ENCODE measurements around the gene SEC24A. TPM values are rescaled to one million over a fixed set of nuclear protein-coding genes. Genes with fewer than 3 reads are reported as not detected.

Gene SEC24A
- total RNA-seq, 4 donors from 2014 or later, result 12.8 to 17.9 (median 14.7) TPM

DNA sequence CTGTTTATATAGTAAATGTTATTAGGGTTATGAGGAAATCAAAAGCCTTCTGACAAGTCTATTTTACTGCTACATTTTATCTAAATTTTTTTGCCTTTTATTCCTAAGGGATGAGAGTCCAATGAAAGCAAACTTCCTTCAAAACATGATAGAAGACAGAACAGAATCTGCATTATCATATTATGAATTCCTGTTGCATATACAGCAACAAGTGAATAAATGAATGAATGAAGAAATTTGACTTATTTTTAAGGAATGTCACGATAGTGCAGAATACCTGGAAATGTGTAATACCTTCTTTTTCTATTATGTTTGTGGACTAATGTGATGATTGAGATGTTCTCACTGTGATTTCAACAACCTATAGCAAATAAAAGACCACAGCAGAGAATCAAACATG, 76.3 kb downstream of the SEC24A start:
- intact Hi-C loops (cut with DNase I), result loop anchor here (10.0 kb wide), 1 partner anchor 50 kb away; no protein-coding TSS in a partner anchor
- 92% methylated on average over 1 of the region's 1 CpG for WGBS
- Histone ChIP-seq H3K4me3 (no peak overlapping the region), H3K4me1 (no peaks in the 10 kb centered on the region), H3K36me3 (peaks cover 35 to 61% (median 58%) of the 10 kb centered on the region in 4 donors), H3K27ac (replicated peaks in 1 of 4) (no peak overlapping the region), H3K27me3 (no peaks in the 10 kb centered on the region), H3K9me3 (no peaks in the 10 kb centered on the region)
- TF ChIP-seq POLR2A (IDR thresholded peaks at IDR 0.05; ENCODE audit: low read depth), result no peak
- TF ChIP-seq EP300 (IDR thresholded peaks at IDR 0.05), result no peak
- TF ChIP-seq, protein P1, sequence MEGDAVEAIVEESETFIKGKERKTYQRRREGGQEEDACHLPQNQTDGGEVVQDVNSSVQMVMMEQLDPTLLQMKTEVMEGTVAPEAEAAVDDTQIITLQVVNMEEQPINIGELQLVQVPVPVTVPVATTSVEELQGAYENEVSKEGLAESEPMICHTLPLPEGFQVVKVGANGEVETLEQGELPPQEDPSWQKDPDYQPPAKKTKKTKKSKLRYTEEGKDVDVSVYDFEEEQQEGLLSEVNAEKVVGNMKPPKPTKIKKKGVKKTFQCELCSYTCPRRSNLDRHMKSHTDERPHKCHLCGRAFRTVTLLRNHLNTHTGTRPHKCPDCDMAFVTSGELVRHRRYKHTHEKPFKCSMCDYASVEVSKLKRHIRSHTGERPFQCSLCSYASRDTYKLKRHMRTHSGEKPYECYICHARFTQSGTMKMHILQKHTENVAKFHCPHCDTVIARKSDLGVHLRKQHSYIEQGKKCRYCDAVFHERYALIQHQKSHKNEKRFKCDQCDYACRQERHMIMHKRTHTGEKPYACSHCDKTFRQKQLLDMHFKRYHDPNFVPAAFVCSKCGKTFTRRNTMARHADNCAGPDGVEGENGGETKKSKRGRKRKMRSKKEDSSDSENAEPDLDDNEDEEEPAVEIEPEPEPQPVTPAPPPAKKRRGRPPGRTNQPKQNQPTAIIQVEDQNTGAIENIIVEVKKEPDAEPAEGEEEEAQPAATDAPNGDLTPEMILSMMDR (IDR thresholded peaks at IDR 0.05), result no peak
- no peak for TF ChIP-seq POLR2AphosphoS5 (IDR thresholded peaks at IDR 0.05)
- no peak for DNase-seq (ENCODE audit: extremely low spot score)

DNA sequence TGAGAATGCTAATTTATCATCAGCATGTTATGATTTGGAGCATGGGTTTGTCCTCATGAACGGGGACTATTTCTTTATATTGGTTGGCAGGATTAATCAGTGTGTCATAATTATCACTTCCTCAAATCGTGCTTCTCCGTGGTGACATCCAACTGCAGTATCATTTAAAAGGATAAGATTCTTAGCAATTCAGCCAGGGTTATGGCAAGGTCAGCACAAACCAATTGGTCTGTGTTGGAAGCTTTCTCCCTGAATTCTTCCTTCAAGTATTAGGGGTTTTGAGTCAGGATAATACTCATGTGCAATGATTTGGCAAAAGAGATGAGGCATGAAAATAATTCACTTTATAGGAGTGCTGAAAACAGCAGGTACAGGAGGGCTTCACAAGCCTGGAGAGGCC, 84.2 kb downstream of the SEC24A start:
- Histone ChIP-seq H3K4me1 (peaks cover 0 to 8% (median 5%) of the 10 kb centered on the region in 4 donors), H3K4me3 (no peak overlapping the region), H3K27ac (replicated peaks in 1 of 4) (no peak overlapping the region), H3K36me3 (no peaks in the 10 kb centered on the region), H3K9me3 (no peaks in the 10 kb centered on the region), H3K27me3 (no peaks in the 10 kb centered on the region)
- intact Hi-C loops (cut with DNase I), result no loop called here
- 73% methylated on average over 3 of the region's 3 CpGs for WGBS
- TF ChIP-seq, protein P1 (IDR thresholded peaks at IDR 0.05), result no peak
- TF ChIP-seq POLR2A (IDR thresholded peaks at IDR 0.05; ENCODE audit: low read depth), result no peak
- no peak for TF ChIP-seq POLR2AphosphoS5 (IDR thresholded peaks at IDR 0.05)
- no peak for TF ChIP-seq EP300 (IDR thresholded peaks at IDR 0.05)
- DNase-seq (ENCODE audit: extremely low spot score), result no peak

DNA sequence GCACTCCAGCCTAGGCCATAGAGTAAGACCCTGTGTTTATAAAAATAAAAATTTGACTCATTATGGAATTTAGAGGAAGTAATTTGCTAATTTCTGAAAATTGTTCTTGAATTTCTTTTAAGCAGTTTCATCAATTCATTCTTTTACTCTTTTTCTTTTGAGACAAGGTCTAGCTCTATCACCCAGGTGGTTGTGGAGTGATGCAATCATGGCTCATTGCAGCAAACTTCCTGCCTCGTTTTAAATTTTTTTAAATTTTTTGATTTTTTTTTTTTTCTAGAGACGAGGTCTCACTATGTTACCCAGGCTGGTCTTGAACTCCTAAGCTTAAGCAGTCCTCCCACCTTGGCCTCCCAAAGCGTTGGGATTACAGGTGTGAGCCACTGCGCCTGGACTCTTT, 86.7 kb downstream of the SEC24A start:
- Histone ChIP-seq H3K27me3 (no peaks in the 10 kb centered on the region), H3K27ac (replicated peaks in 1 of 4) (no peak overlapping the region), H3K9me3 (no peaks in the 10 kb centered on the region), H3K4me3 (no peak overlapping the region), H3K36me3 (no peaks in the 10 kb centered on the region), H3K4me1 (peaks cover 12 to 20% (median 19%) of the 10 kb centered on the region in 4 donors)
- no peak for DNase-seq (ENCODE audit: extremely low spot score)
- TF ChIP-seq, protein P1 (IDR thresholded peaks at IDR 0.05), result no peak
- TF ChIP-seq POLR2AphosphoS5 (IDR thresholded peaks at IDR 0.05) (no peak), EP300 (IDR thresholded peaks at IDR 0.05) (no peak), POLR2A (IDR thresholded peaks at IDR 0.05; ENCODE audit: low read depth) (no peak)
- WGBS, result 78% methylated on average over 4 of the region's 4 CpGs
- intact Hi-C loops (cut with DNase I), result no loop called here

DNA sequence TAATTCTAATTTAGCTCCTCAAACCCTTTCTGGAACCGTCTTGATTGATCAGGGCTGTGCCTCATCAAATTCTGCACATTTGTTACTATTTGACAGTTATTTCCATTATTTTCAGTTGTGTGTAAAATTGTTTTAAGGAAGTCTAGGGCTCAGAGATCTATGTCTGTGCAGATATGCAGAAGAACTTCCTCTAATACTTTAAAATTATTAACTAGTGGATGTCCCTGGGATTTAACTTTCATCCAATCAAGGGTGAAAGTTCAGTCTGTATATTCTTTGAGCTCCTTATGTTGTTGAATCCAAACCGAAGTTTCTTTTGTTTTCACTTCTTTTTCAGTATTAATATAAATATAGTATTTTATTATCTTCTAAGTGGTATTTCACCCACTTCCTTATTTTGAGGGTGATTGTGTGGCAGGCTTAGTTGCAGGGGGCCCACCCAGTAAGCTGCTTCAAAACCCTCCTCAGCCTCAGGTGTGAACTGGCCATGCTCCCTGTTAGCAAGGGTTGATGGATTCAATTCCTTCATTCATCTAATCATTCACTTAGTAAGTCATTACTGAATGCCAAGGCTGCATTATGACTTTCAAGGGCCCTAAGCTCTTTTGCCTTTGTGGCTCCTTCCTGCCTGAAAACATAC, 87.7 kb downstream of the SEC24A start:
- Histone ChIP-seq H3K36me3 (peaks cover 0 to 3% (median 0%) of the 10 kb centered on the region in 4 donors), H3K4me1 (peaks cover 16 to 31% (median 29%) of the 10 kb centered on the region in 4 donors), H3K27me3 (no peaks in the 10 kb centered on the region), H3K4me3 (no peak overlapping the region), H3K9me3 (no peaks in the 10 kb centered on the region), H3K27ac (replicated peaks in 1 of 4) (no peak overlapping the region)
- intact Hi-C loops (cut with DNase I), result no loop called here
- 63% methylated on average over 2 of the region's 2 CpGs for WGBS
- TF ChIP-seq, protein P1 (IDR thresholded peaks at IDR 0.05), result no peak
- TF ChIP-seq EP300 (IDR thresholded peaks at IDR 0.05) (no peak), POLR2A (IDR thresholded peaks at IDR 0.05; ENCODE audit: low read depth) (no peak), POLR2AphosphoS5 (IDR thresholded peaks at IDR 0.05) (no peak)
- no peak for DNase-seq (ENCODE audit: extremely low spot score)

All from esophagus muscularis mucosa (tissue), 4 donors.